Measurements from ENCODE around the gene KLHDC3. TPM values are rescaled to one million over a fixed set of nuclear protein-coding genes. Genes with fewer than 3 reads are reported as not detected.
A peak's percentile ranks its signal among the peaks of the same experiment; 100 is the strongest.

KLHDC3 gene
- total and polyA plus RNA-seq, 9 of the 15 experiments (the other 6 are each of a cell fraction or from before 2014, with no cell fraction given), result 4.5 to 171 (median 107) TPM

GRCh38 chr6:43059168-43060033 lies 45.4 kb downstream of the KLHDC3 start, which contains the start of the genes KLC4 and MRPL2 (continued):
- TF ChIP-seq ZHX1 (conservative IDR thresholded peaks at IDR 0.05; ENCODE audit: low read length) (no peak; the same call in 1 of the 2 replicates), HDAC8 (tag; IDR thresholded peaks at IDR 0.05) (no peak), SUPT5H (IDR thresholded peaks at IDR 0.05) (peak; percentile 96), RB1 (IDR thresholded peaks at IDR 0.05; ENCODE audit: low read depth) (peak; percentile 60; the same call in 1 of the 2 replicates), E2F1 (CRISPR knock-in tag; IDR thresholded peaks at IDR 0.05) (peak; percentile 57; the same call in 1 of the 2 replicates), RREB1 (CRISPR knock-in tag; IDR thresholded peaks at IDR 0.05) (no peak), GATAD2A (IDR thresholded peaks at IDR 0.05) (no peak), PRPF4 (IDR thresholded peaks at IDR 0.05; ENCODE audit: insufficient read depth, low read depth, low read length, poor library complexity, severe bottlenecking) (no peak), U2AF1 (optimal IDR thresholded peaks at IDR 0.05; ENCODE audit: low read depth, low read length) (no peak), SNRNP70 (optimal IDR thresholded peaks at IDR 0.05; ENCODE audit: low read depth, low read length) (no peak), ZNF274 (IDR thresholded peaks at IDR 0.05; ENCODE audit: borderline replicate concordance, low read depth, low read length) (no peak), KLF1 (tag; IDR thresholded peaks at IDR 0.05) (no peak), NONO (IDR thresholded peaks at IDR 0.05; ENCODE audit: low read depth in 2 of 2, low read length in 1 of 2) (no peak), ATF4 (CRISPR knock-in tag; IDR thresholded peaks at IDR 0.05) (no peak), FOXP1 (CRISPR knock-in tag; IDR thresholded peaks at IDR 0.05) (peak; percentile 63; the same call in 1 of the 2 replicates), PYGO2 (tag; IDR thresholded peaks at IDR 0.05) (no peak)
